Measurements from ENCODE around the gene UBN1.

DNA sequence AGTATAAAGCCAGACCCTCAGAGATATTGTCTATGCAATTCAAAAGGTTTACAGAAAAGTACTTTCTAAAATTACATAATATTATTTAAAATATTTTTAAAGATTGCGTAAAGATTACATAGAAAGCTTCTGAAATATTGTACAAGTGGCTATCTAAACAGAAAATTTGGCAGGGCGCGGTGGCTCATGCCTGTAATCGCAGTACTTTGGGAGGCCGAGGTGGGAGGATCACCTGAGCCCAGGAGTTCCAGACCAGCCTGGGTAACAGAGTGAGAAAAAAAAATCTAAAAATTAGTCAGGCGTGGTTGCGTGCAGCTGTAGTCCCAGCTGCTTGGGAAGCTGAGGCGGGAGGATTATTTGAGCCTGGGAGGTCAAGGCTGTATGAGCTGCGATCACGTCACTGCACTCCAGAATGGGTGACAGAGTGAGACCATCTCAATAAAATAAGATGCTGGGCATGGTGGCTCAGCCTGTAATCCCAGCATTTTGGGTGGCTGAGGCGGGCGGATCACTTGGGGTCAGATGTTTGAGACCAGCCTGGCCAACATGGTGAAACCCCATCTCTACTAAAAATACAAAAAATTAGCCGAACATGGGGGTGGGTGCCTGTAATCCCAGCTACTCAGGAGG, 18.1 kb downstream of the UBN1 start:
- TF ChIP-seq EZH2 (IDR thresholded peaks at IDR 0.05; ENCODE audit: low read length): no peak
- TF ChIP-seq, protein P1, sequence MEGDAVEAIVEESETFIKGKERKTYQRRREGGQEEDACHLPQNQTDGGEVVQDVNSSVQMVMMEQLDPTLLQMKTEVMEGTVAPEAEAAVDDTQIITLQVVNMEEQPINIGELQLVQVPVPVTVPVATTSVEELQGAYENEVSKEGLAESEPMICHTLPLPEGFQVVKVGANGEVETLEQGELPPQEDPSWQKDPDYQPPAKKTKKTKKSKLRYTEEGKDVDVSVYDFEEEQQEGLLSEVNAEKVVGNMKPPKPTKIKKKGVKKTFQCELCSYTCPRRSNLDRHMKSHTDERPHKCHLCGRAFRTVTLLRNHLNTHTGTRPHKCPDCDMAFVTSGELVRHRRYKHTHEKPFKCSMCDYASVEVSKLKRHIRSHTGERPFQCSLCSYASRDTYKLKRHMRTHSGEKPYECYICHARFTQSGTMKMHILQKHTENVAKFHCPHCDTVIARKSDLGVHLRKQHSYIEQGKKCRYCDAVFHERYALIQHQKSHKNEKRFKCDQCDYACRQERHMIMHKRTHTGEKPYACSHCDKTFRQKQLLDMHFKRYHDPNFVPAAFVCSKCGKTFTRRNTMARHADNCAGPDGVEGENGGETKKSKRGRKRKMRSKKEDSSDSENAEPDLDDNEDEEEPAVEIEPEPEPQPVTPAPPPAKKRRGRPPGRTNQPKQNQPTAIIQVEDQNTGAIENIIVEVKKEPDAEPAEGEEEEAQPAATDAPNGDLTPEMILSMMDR (optimal IDR thresholded peaks at IDR 0.05 in 1 of 3, IDR thresholded peaks at IDR 0.05 in 1 of 3, conservative IDR thresholded peaks at IDR 0.05 in 1 of 3; ENCODE audit: extremely low read depth in 1 of 3, insufficient read depth in 2 of 3, low read length in 3 of 3): no peak
